ENCODE data around the gene SLC8A2.

SLC8A2 gene

GRCh38 chr19:47381121-47381520 is 90.6 kb downstream of the SLC8A2 start:
- no peak for DNase-seq (ENCODE audit: low read depth in 2 of 2)

- DNase-seq (ENCODE audit: low read depth in 2 of 2): no peak
These were observed 91.1 kb downstream of the SLC8A2 start for GRCh38 chr19:47380559-47380958.

- DNase-seq (ENCODE audit: low read depth in 2 of 2): no peak
These were observed 92.2 kb downstream of the SLC8A2 start for GRCh38 chr19:47379381-47379938.

GRCh38 chr19:47378246-47378645 is 93.4 kb downstream of the SLC8A2 start:
- DNase-seq (ENCODE audit: low read depth in 2 of 2): no peak
